IMR-90 (cell line): ENCODE results near the gene PPM1F. TPM values are rescaled to one million over a fixed set of nuclear protein-coding genes. Genes with fewer than 3 reads are reported as not detected.
"Not testable (repeated sequence)": the region's sequence is repeated elsewhere in the genome, so short reads cannot be mapped to it uniquely, and the experiment has no call there.

Experiments used
- ATAC-seq: fragments of 200-7000 bp; cut with Tn5 transposase; 2 replicates; pipeline ENCODE4 v1.9.1; 2020; ENCODE audit warnings: low read depth, mild to moderate bottlenecking, moderate library complexity
- BruUV-seq: library from RNA; stranded (reverse); fragments of 400-500 nt; replicated peaks from 2 replicates; lab custom pipeline; 2021; lab: Mats Ljungman, UMichigan
- CTCF ChIA-PET: fragments of 300-600 bp; formaldehyde crosslinking; extraction: SDS; loops from one replicate; lab custom pipeline; 2021; ENCODE audit warnings: antibody characterized with exemption; lab: Yijun Ruan, JAX
- POLR2A ChIA-PET: fragments of 300-600 bp; sonication (Branson Sonifier 250); formaldehyde crosslinking; loops from one replicate; lab custom pipeline; 2022; ENCODE audit warnings: antibody characterized with exemption; ENCODE audit not compliant: unreplicated experiment; lab: Charles Lee
- DNase-seq: peaks from one replicate; pipeline ENCODE4 v3.0.0; 2013
- H2AFZ ChIP-seq: replicated peaks from 2 replicates; pipeline ENCODE3; 2013; ENCODE audit warnings: low read length, mild to moderate bottlenecking; ENCODE audit not compliant: poor library complexity
- H2AK5ac ChIP-seq: 2 replicates; pipeline ENCODE4 v1.6.1; 2013; ENCODE audit warnings: low read depth, low read length, inconsistent platforms
- H2AK9ac ChIP-seq: replicated peaks from 2 replicates; pipeline ENCODE3; 2013; ENCODE audit warnings: mild to moderate bottlenecking, low read depth, low read length, moderate library complexity; ENCODE audit not compliant: poor library complexity
- H2BK120ac ChIP-seq: 2 replicates; pipeline ENCODE4 v1.6.1; 2013; ENCODE audit warnings: low read depth, low read length, inconsistent platforms
- H2BK15ac ChIP-seq: 3 replicates; pipeline ENCODE4 v1.6.1; 2013; ENCODE audit warnings: low read depth, low read length, inconsistent platforms
- H2BK20ac ChIP-seq: 2 replicates; pipeline ENCODE4 v1.6.1; 2013; ENCODE audit warnings: low read depth, mild to moderate bottlenecking, inconsistent platforms, low read length, moderate library complexity
- H2BK5ac ChIP-seq: 2 replicates; pipeline ENCODE4 v1.6.1; 2013; ENCODE audit warnings: mild to moderate bottlenecking, low read depth, low read length, inconsistent platforms; ENCODE audit not compliant: poor library complexity, severe bottlenecking
- H3K14ac ChIP-seq: replicated peaks from 2 replicates; pipeline ENCODE4 v1.6.1; 2013; ENCODE audit warnings: low read depth, low read length, inconsistent platforms
- H3K18ac ChIP-seq: 2 replicates; pipeline ENCODE4 v1.6.1; 2013; ENCODE audit warnings: low read depth, low read length, control low read depth
- H3K23ac ChIP-seq: 2 replicates; pipeline ENCODE4 v1.6.1; 2013; ENCODE audit warnings: low read depth, low read length, inconsistent platforms
- H3K27ac ChIP-seq: 2 replicates; pipeline ENCODE4 v1.5.1; 2013; ENCODE audit warnings: mild to moderate bottlenecking, control low read depth, low read length; ENCODE audit not compliant: insufficient read depth
- H3K27me3 ChIP-seq: 2 replicates; pipeline ENCODE4 v1.6.1; 2013; ENCODE audit warnings: low read length; ENCODE audit not compliant: control insufficient read depth, insufficient read depth
- H3K36me3 ChIP-seq: 2 replicates; pipeline ENCODE4 v1.6.1; 2013; ENCODE audit warnings: low read length, mixed read lengths; ENCODE audit not compliant: control insufficient read depth, insufficient read depth
- H3K4ac ChIP-seq: 2 replicates; pipeline ENCODE4 v1.6.1; 2013; ENCODE audit warnings: low read depth, low read length, inconsistent platforms
- H3K4me1 ChIP-seq: 2 replicates; pipeline ENCODE4 v1.6.1; 2013; ENCODE audit warnings: low read length, mixed read lengths; ENCODE audit not compliant: control insufficient read depth, insufficient read depth
- H3K4me2 ChIP-seq: 2 replicates; pipeline ENCODE4 v1.6.1; 2013; ENCODE audit warnings: low read depth, mild to moderate bottlenecking, control low read depth, low read length, moderate library complexity
- H3K4me3 ChIP-seq: 2 replicates; pipeline ENCODE4 v1.5.1; 2013; ENCODE audit warnings: low read depth, mild to moderate bottlenecking, control low read depth, low read length, moderate library complexity; ENCODE audit not compliant: insufficient read depth
- H3K56ac ChIP-seq: 2 replicates; pipeline ENCODE4 v1.6.1; 2013; ENCODE audit warnings: low read length, inconsistent platforms; ENCODE audit not compliant: insufficient read depth; ENCODE audit errors: extremely low read depth
- H3K79me1 ChIP-seq, 2 experiments: 2 replicates each; pipeline ENCODE4 v1.6.1; 2013; ENCODE audit warnings: low read length in 2 of 2, inconsistent platforms in 1 of 2, low read depth in 1 of 2
- H3K9ac ChIP-seq: 2 replicates; pipeline ENCODE4 v1.6.1; 2013; ENCODE audit warnings: low read depth, low read length, control low read depth
- H3K9me1 ChIP-seq: 2 replicates; pipeline ENCODE4 v1.6.1; 2013; ENCODE audit warnings: low read length, inconsistent platforms; ENCODE audit not compliant: insufficient read depth
- H3K9me3 ChIP-seq: 2 replicates; pipeline ENCODE4 v1.6.1; 2013; ENCODE audit warnings: low read length; ENCODE audit not compliant: control insufficient read depth, insufficient read depth
- H4K20me1 ChIP-seq: 2 replicates; pipeline ENCODE4 v1.6.1; 2013; ENCODE audit warnings: low read length, inconsistent platforms; ENCODE audit not compliant: insufficient read depth
- H4K5ac ChIP-seq: 2 replicates; pipeline ENCODE4 v1.6.1; 2013; ENCODE audit warnings: mild to moderate bottlenecking, low read depth, low read length, control low read depth
- H4K8ac ChIP-seq, 2 experiments: 2 replicates each; pipeline ENCODE4 v1.6.1; 2013; ENCODE audit warnings: low read depth in 2 of 2, low read length in 2 of 2, control low read depth in 1 of 2, inconsistent platforms in 1 of 2
- H4K91ac ChIP-seq: 2 replicates; pipeline ENCODE4 v1.6.1; 2013; ENCODE audit warnings: low read depth, low read length, inconsistent platforms; ENCODE audit not compliant: insufficient read depth
- WGBS, 2 experiments: methylation state at CpG; one replicate each; pipeline versions ENCODE4 v1.1.5 to v1.1.7; 2013; ENCODE audit warnings: missing lambda C conversion rate in 2 of 2; ENCODE audit not compliant: insufficient read length in 1 of 2; ENCODE audit errors: extremely low coverage in 2 of 2; 5-methylcytosine and 5-hydroxymethylcytosine counted together
- dilution Hi-C: fragments of 300-500 bp; cut with HindIII; formaldehyde crosslinking; loops from one replicate; pipeline ENCODE4 v1.14.3; 2018; ENCODE audit warnings: low sequenced_read_pairs; ENCODE audit not compliant: unreplicated experiment
- in situ Hi-C: fragments of 300-500 bp; cut with MboI; formaldehyde crosslinking; loops from 3 replicates; pipeline ENCODE4 v1.14.3; 2019; ENCODE audit warnings: low sequenced_read_pairs, inconsistent platforms, mixed read lengths
- intact Hi-C: fragments of 100-400 bp; cut with micrococcal nuclease; formaldehyde crosslinking; loops from 2 replicates; pipeline ENCODE4 v1.10.0; 2022
- polyA plus RNA-seq, 3 experiments: library from polyadenylated mRNA; depleted of rRNA; stranded (reverse); fragments of >200 nt; gene quantifications; 2 replicates each; pipeline ENCODE4 v1.2.3, GENCODE V29; 2012; ENCODE audit warnings: low replicate concordance in 1 of 3
- total RNA-seq: library from RNA; depleted of rRNA; stranded (reverse); fragments of >200 nt; gene quantifications from 2 replicates; pipeline ENCODE4 v1.2.3, GENCODE V29; 2012

Gene PPM1F
- total and polyA plus RNA-seq, 2 of the 4 experiments (the other 2 are of a cell fraction), result 20.8 to 30.3 TPM

DNA sequence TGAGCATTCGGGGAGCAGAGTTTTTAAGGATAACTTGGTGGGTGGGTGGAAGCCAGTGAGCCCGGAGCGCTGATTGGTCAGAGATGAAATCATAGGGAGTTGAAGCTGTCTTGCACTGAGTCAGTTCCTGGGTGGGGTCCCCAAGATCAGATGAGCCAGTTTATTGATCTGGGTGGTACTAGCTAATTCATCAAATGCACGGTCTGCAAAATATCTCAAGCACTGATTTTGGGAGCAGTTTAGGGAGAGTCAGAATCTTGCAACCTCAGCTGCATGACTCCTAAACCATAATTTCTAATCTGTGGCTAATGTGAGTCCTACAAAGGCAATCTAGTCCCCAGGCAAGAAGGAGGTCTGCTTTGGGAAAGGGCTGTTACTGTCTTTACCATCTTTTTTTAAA lies 42.3 kb downstream of the PPM1F start:
- DNase-seq, intact Hi-C loops: not testable (repeated sequence)

More for the DNA sequence above, 42.3 kb downstream of the PPM1F start:
- H3K14ac ChIP-seq, in situ Hi-C loops, H3K36me3 ChIP-seq, H3K27me3 ChIP-seq, H3K9ac ChIP-seq, H2AK9ac ChIP-seq, H3K9me1 ChIP-seq, H2AK5ac ChIP-seq, H3K79me1 ChIP-seq, dilution Hi-C loops, H3K18ac ChIP-seq, H2BK20ac ChIP-seq, H3K56ac ChIP-seq, BruUV-seq, H3K23ac ChIP-seq, H3K4ac ChIP-seq, H3K4me1 ChIP-seq, H2BK5ac ChIP-seq, H4K20me1 ChIP-seq, H4K5ac ChIP-seq, H2BK120ac ChIP-seq, H3K9me3 ChIP-seq, H4K91ac ChIP-seq, H4K8ac ChIP-seq, ATAC-seq, H3K4me3 ChIP-seq, H3K4me2 ChIP-seq, H2AFZ ChIP-seq, H3K27ac ChIP-seq, POLR2A ChIA-PET, H2BK15ac ChIP-seq: not testable (repeated sequence)
- 79% methylated on average over 2 of the region's 4 CpGs; no CpG with 5 or more reads in 1 of the 2 experiments for WGBS, 2 experiments
- CTCF ChIA-PET, result interaction anchor here (1.2 kb wide), 1 partner anchor 13 kb away, joined by 3 read pairs; no protein-coding TSS in a partner anchor
